Calu3 (cell line): Measurements from ENCODE around the gene C14orf180. TPM values are rescaled to one million over a fixed set of nuclear protein-coding genes. Genes with fewer than 3 reads are reported as not detected.

Experiments
- BruUV-seq: library from RNA; stranded (reverse); fragments of 400-500 nt; replicated peaks from 2 replicates; lab custom pipeline; 2021; lab: Mats Ljungman, UMichigan
- CTCF ChIA-PET: fragments of 300-600 bp; sonication (Branson Sonifier 250); formaldehyde crosslinking; loops from one replicate; lab custom pipeline; 2022; ENCODE audit warnings: antibody characterized with exemption; lab: Charles Lee
- DNase-seq: peaks from one replicate; pipeline ENCODE4 v3.0.0; 2022
- H3K27ac Mint-ChIP-seq: one replicate; pipeline ENCODE4 v1.8.0; 2022; ENCODE audit warnings: mixed read lengths; ENCODE audit not compliant: unreplicated experiment
- H3K27me3 Mint-ChIP-seq: one replicate; pipeline ENCODE4 v1.8.0; 2022; ENCODE audit warnings: mixed read lengths; ENCODE audit not compliant: unreplicated experiment
- H3K36me3 Mint-ChIP-seq: one replicate; pipeline ENCODE4 v1.8.0; 2022; ENCODE audit warnings: mild to moderate bottlenecking, moderate library complexity, mixed read lengths; ENCODE audit not compliant: insufficient read depth, unreplicated experiment
- H3K4me1 Mint-ChIP-seq: one replicate; pipeline ENCODE4 v1.8.0; 2022; ENCODE audit warnings: mild to moderate bottlenecking, low read depth, mixed read lengths; ENCODE audit not compliant: unreplicated experiment
- H3K4me3 Mint-ChIP-seq: one replicate; pipeline ENCODE4 v1.8.0; 2022; ENCODE audit warnings: mild to moderate bottlenecking, low read depth, moderate library complexity, mixed read lengths; ENCODE audit not compliant: unreplicated experiment
- H3K9me3 Mint-ChIP-seq: one replicate; pipeline ENCODE4 v1.8.0; 2022; ENCODE audit warnings: low read depth, mixed read lengths; ENCODE audit not compliant: unreplicated experiment
- intact Hi-C: fragments of 100-400 bp; cut with micrococcal nuclease; formaldehyde crosslinking; loops from one replicate; pipeline ENCODE4 v1.10.0; 2022; ENCODE audit not compliant: unreplicated experiment
- total RNA-seq: library from RNA; stranded (reverse); gene quantifications from 2 replicates; pipeline ENCODE4 v1.2.3, GENCODE V29; 2022
- TF ChIP-seq, protein P1 (sequence below): fragments of 200-600 bp; IDR thresholded peaks from one replicate; pipeline ENCODE4 v1.8.0; 2022; ENCODE audit warnings: antibody characterized with exemption; ENCODE audit not compliant: unreplicated experiment

C14orf180 gene
- total RNA-seq, 1 experiment from 2014 or later = not detected

DNA sequence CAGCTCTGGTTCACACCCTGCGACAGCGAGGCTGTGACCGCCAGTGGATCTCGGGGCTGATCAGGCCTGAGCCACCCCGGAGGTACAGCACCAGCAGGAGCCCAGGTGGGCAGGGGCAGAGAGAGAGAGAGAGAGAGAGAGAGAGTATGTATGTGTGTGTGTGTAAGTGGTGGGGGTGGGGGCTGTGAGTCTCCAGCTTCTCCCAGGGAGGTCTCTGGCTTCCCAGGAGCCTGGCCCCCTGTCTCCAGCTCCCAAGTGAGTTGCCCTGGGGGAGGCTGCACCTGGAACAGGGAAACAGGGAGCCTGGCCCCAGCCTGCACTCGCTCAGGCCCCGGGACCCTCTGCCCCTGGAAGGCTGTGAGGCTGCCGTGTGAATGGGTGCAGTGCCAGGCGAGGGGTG lies 2.0 kb downstream of the C14orf180 start:
- H3K4me3 Mint-ChIP-seq = no peak overlapping the region
- H3K27ac Mint-ChIP-seq = no peak overlapping the region
- TF ChIP-seq, protein P1, sequence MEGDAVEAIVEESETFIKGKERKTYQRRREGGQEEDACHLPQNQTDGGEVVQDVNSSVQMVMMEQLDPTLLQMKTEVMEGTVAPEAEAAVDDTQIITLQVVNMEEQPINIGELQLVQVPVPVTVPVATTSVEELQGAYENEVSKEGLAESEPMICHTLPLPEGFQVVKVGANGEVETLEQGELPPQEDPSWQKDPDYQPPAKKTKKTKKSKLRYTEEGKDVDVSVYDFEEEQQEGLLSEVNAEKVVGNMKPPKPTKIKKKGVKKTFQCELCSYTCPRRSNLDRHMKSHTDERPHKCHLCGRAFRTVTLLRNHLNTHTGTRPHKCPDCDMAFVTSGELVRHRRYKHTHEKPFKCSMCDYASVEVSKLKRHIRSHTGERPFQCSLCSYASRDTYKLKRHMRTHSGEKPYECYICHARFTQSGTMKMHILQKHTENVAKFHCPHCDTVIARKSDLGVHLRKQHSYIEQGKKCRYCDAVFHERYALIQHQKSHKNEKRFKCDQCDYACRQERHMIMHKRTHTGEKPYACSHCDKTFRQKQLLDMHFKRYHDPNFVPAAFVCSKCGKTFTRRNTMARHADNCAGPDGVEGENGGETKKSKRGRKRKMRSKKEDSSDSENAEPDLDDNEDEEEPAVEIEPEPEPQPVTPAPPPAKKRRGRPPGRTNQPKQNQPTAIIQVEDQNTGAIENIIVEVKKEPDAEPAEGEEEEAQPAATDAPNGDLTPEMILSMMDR = no peak
- peaks cover 85% of the 10 kb centered on the region for H3K27me3 Mint-ChIP-seq
- H3K36me3 Mint-ChIP-seq = no peaks in the 10 kb centered on the region
- H3K9me3 Mint-ChIP-seq = no peaks in the 10 kb centered on the region
- H3K4me1 Mint-ChIP-seq = no peaks in the 10 kb centered on the region
- BruUV-seq = no TSS peak
- no peak for DNase-seq
- intact Hi-C loops = no loop called here
- CTCF ChIA-PET = no interaction called here

DNA sequence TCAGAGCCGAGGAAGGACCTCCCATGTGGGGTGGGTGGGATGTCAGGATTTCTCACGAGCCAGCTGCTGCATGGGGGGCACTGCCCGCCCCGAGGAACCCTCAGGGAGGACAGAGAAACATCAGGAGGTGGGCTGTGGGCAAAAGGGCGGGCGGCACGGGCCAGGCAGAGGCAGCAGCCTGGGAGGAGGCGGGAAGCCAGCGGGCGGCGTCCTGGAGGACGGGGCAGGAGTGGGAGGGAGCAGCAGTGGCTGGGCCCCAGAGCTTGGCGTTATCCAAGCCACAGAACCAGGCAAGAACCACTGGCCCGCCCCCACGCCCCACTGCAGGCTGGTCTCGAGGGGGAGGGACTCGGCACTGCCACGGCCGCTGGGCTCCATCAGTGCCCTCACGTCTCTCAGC lies 2.4 kb downstream of the C14orf180 start:
- Mint-ChIP-seq H3K4me1 (no peaks in the 10 kb centered on the region), H3K4me3 (no peak overlapping the region), H3K9me3 (no peaks in the 10 kb centered on the region), H3K27ac (no peak overlapping the region), H3K36me3 (no peaks in the 10 kb centered on the region), H3K27me3 (peaks cover 88% of the 10 kb centered on the region)
- intact Hi-C loops = no loop called here
- DNase-seq = no peak
- CTCF ChIA-PET = no interaction called here
- TF ChIP-seq, protein P1 = no peak
- BruUV-seq = no TSS peak

DNA sequence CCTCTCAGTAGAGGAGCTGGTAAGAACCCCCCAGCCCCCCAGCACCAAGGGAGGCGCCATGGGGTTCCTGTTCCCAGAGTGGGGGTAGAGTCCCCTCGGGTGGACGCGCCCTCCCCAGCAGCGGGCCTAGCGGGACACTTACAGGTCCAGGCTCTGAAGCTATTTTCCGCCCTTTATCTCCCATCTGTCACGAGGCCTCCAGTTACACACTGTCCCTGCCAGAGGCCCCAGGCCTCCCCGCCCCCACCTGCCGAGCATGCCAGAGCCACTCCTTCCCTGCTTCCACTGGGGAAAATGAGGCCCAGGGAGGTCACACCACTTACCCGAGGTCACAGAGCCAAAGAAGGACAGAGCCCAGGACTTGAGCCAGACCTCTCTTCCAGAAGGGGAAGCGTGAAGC lies 3.1 kb downstream of the C14orf180 start:
- no TSS peak for BruUV-seq
- H3K4me1 Mint-ChIP-seq = no peaks in the 10 kb centered on the region
- H3K9me3 Mint-ChIP-seq = no peaks in the 10 kb centered on the region
- peaks cover 90% of the 10 kb centered on the region for H3K27me3 Mint-ChIP-seq
- CTCF ChIA-PET = no interaction called here
- no peak for DNase-seq
- no peak overlapping the region for H3K4me3 Mint-ChIP-seq
- TF ChIP-seq, protein P1 = no peak
- intact Hi-C loops = no loop called here
- no peak overlapping the region for H3K27ac Mint-ChIP-seq
- no peaks in the 10 kb centered on the region for H3K36me3 Mint-ChIP-seq

DNA sequence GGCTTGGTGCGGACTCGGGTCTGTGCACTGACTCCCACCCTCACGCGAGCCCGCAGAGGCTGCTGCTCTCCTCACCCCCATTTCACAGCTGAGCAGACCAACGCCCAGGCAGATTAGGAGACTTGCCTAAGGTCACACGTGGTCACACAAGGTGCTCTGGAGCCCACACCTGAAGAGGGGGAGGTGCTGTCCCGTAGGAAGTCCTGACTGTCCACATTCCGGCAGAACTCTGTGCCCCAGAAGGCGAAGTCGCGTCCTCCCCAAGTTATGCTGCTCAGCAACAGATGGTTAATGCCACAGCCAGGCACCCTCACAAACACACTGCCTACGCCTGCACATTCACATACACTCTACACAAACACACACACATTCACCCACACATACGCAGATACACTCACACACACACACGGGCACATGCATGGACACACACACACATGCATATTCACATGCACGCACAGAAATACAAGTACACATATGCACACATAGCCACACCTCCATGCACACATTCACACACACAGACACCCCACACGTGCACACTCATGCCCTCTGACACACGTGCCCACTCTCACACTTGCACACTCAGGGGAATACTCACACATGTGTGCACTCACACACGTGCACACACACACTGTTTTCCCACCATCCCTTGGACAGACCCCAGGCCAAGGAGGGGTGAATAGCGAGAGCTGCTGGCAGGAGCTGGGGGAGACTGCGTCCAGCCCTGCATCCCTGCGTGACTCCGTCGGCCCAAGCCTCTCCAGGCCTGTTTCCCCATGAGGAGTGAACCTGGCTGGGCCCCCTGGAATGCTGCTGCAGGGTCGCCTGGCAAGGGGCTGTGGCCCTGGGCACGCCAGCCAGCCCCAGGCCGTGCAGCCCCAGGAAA lies 4.1 kb downstream of the C14orf180 start:
- Mint-ChIP-seq H3K4me3 (no peak overlapping the region), H3K4me1 (no peaks in the 10 kb centered on the region), H3K27me3 (peaks cover 85% of the 10 kb centered on the region), H3K36me3 (no peaks in the 10 kb centered on the region), H3K27ac (no peak overlapping the region), H3K9me3 (no peaks in the 10 kb centered on the region)
- TF ChIP-seq, protein P1 = no peak
- BruUV-seq = no TSS peak
- CTCF ChIA-PET = no interaction called here
- intact Hi-C loops = no loop called here
- no peak for DNase-seq
